Neural crest cell (in vitro differentiated cells): ENCODE data around the gene TTC24. TPM values are rescaled to one million over a fixed set of nuclear protein-coding genes. Genes with fewer than 3 reads are reported as not detected.

ENCODE experiments used
- DNase-seq: peaks from one replicate; pipeline ENCODE4 v3.0.0; 2021; ENCODE audit warnings: low read depth, mixed read lengths, low spot score
- H3K27ac Mint-ChIP-seq: one replicate; pipeline ENCODE4 v1.8.0; 2021; ENCODE audit warnings: mild to moderate bottlenecking, mixed read lengths; ENCODE audit not compliant: unreplicated experiment
- H3K27me3 Mint-ChIP-seq: 2 replicates; pipeline ENCODE4 v1.8.0; 2021; ENCODE audit warnings: low read depth, mild to moderate bottlenecking, mixed read lengths
- H3K36me3 Mint-ChIP-seq: 2 replicates; pipeline ENCODE4 v1.8.0; 2021; ENCODE audit warnings: low read depth, mild to moderate bottlenecking, mixed read lengths
- H3K4me1 Mint-ChIP-seq: 2 replicates; pipeline ENCODE4 v1.8.0; 2021; ENCODE audit warnings: mixed read lengths
- H3K4me3 Mint-ChIP-seq: one replicate; pipeline ENCODE4 v1.8.0; 2021; ENCODE audit warnings: mild to moderate bottlenecking, mixed read lengths
- H3K9me3 Mint-ChIP-seq: 2 replicates; pipeline ENCODE4 v1.8.0; 2021; ENCODE audit warnings: mixed read lengths
- CTCF ChIP-seq: fragments of 200-600 bp; sonication (generic); conservative IDR thresholded peaks from 2 replicates; pipeline ENCODE4 v1.5.0; 2021; ENCODE audit warnings: antibody characterized with exemption, mild to moderate bottlenecking
- total RNA-seq: library from RNA; stranded (reverse); gene quantifications from 2 replicates; pipeline ENCODE4 v1.2.1, GENCODE V29; 2021

TTC24 gene
- total RNA-seq, 1 donor from 2014 or later, result not detected

GRCh38 chr1:156560585-156561163 lies 18.8 kb upstream of the TTC24 start:
- Mint-ChIP-seq H3K27me3 (no peaks in the 10 kb centered on the region), H3K4me1 (no peaks in the 10 kb centered on the region), H3K27ac (peak overlapping the region; percentile 29), H3K36me3 (peaks cover 20% of the 10 kb centered on the region), H3K9me3 (no peaks in the 10 kb centered on the region), H3K4me3 (no peak overlapping the region)
- no peak for TF ChIP-seq CTCF
- no peak for DNase-seq

- Mint-ChIP-seq H3K4me1 (no peaks in the 10 kb centered on the region), H3K4me3 (no peak overlapping the region), H3K36me3 (peaks cover 26% of the 10 kb centered on the region), H3K27ac (no peak overlapping the region), H3K9me3 (no peaks in the 10 kb centered on the region), H3K27me3 (no peaks in the 10 kb centered on the region)
- TF ChIP-seq CTCF, result no peak
- no peak for DNase-seq
Measured at GRCh38 chr1:156565519-156565918, 14.0 kb upstream of the TTC24 start.

GRCh38 chr1:156566436-156566835 lies 13.1 kb upstream of the TTC24 start:
- H3K36me3 Mint-ChIP-seq, result peaks cover 26% of the 10 kb centered on the region
- H3K4me3 Mint-ChIP-seq, result no peak overlapping the region
- TF ChIP-seq CTCF, result no peak
- DNase-seq, result no peak
- no peak overlapping the region for H3K27ac Mint-ChIP-seq
- H3K4me1 Mint-ChIP-seq, result peaks cover 9% of the 10 kb centered on the region
- H3K27me3 Mint-ChIP-seq, result no peaks in the 10 kb centered on the region
- no peaks in the 10 kb centered on the region for H3K9me3 Mint-ChIP-seq

GRCh38 chr1:156571261-156571852 lies 8.2 kb upstream of the TTC24 start:
- Mint-ChIP-seq H3K9me3 (no peaks in the 10 kb centered on the region), H3K27ac (peak overlapping the region; percentile 96), H3K27me3 (peaks cover 9% of the 10 kb centered on the region), H3K4me1 (peaks cover 25% of the 10 kb centered on the region), H3K4me3 (peak overlapping the region; percentile 97), H3K36me3 (peaks cover 10% of the 10 kb centered on the region)
- no peak for TF ChIP-seq CTCF
- DNase-seq, result no peak

- H3K4me1 Mint-ChIP-seq, result peaks cover 25% of the 10 kb centered on the region
- H3K9me3 Mint-ChIP-seq, result no peaks in the 10 kb centered on the region
Measured at GRCh38 chr1:156571919-156572662, 7.4 kb upstream of the TTC24 start, which contains the start of gene IQGAP3. Gene IQGAP3 (minus strand): TSS chr1:156572565. CDS start chr1:156572529, 36 bp downstream.

More at GRCh38 chr1:156571919-156572662, 7.4 kb upstream of the TTC24 start, which contains the start of gene IQGAP3:
- H3K27me3 Mint-ChIP-seq, result peaks cover 9% of the 10 kb centered on the region
- peak within 1 kb of the TSS; percentile 96 for H3K27ac Mint-ChIP-seq
- DNase-seq, result peak; percentile 75
- H3K4me3 Mint-ChIP-seq, result peak within 1 kb of the TSS; percentile 97
- H3K36me3 Mint-ChIP-seq, result peaks cover 10% of the 10 kb centered on the region
- TF ChIP-seq CTCF, result no peak
